B cell (primary cell): Measurements from ENCODE around the gene SMC4. TPM values are rescaled to one million over a fixed set of nuclear protein-coding genes. Genes with fewer than 3 reads are reported as not detected.

Experiments used
- ATAC-seq: fragments of 200-7000 bp; cut with Tn5 transposase; one replicate; pipeline ENCODE4 v1.10.0; 2021; ENCODE audit warnings: low read depth, mild to moderate bottlenecking, moderate number of reproducible peaks, moderate library complexity
- CTCF ChIA-PET: fragments of 350-600 bp; sonication (Branson Sonifier 250); formaldehyde crosslinking; loops from one replicate; lab custom pipeline; 2021; ENCODE audit warnings: antibody characterized with exemption, inconsistent platforms; lab: Charles Lee
- POLR2A ChIA-PET: fragments of 350-600 bp; sonication (Branson Sonifier 250); formaldehyde crosslinking; loops from one replicate; lab custom pipeline; 2021; ENCODE audit warnings: antibody characterized with exemption; lab: Charles Lee
- DNase-seq: peaks from one replicate; pipeline ENCODE4 v3.0.0; 2013
- H2AFZ ChIP-seq: 2 replicates; pipeline ENCODE4 v1.6.1; 2012; ENCODE audit warnings: mild to moderate bottlenecking, low read depth, low read length; ENCODE audit not compliant: insufficient read depth, poor library complexity, severe bottlenecking
- H3K27ac ChIP-seq, 2 donors: 1 replicate in 1 of 2; 2 replicates in 1 of 2; pipeline ENCODE4 v1.5.1; 2012 to 2013; ENCODE audit warnings: low read length in 2 of 2, mild to moderate bottlenecking in 2 of 2, moderate library complexity in 1 of 2
- H3K27me3 ChIP-seq, 4 experiments: fragments of 200-600 bp in 1 of 4; sonication (generic) in 1 of 4; replicated peaks in 1 of 4; 1 replicate in 2 of 4; 2 replicates in 2 of 4; pipeline versions ENCODE4 v1.6.1 to v1.7.0; 2013 to 2016; ENCODE audit warnings: low read length in 3 of 4, mild to moderate bottlenecking in 2 of 4, mixed read lengths in 1 of 4, moderate library complexity in 1 of 4; ENCODE audit not compliant: insufficient read depth in 4 of 4, control insufficient read depth in 3 of 4; ENCODE audit errors: control extremely low read depth in 1 of 4
- H3K36me3 ChIP-seq, 2 experiments: replicated peaks in 1 of 2; 1 replicate in 1 of 2; 2 replicates in 1 of 2; pipeline versions ENCODE4 v1.6.1 to v1.7.1; 2013; ENCODE audit warnings: low read length in 1 of 2; ENCODE audit not compliant: insufficient read depth in 2 of 2, control insufficient read depth in 1 of 2; ENCODE audit errors: control extremely low read depth in 1 of 2, extremely low read depth in 1 of 2
- H3K4me1 ChIP-seq, 2 donors: fragments of 200-600 bp in 1 of 2; sonication (generic) in 1 of 2; 1 replicate in 1 of 2; 2 replicates in 1 of 2; pipeline versions ENCODE4 v1.5.1 to v1.6.1; 2013 to 2017; ENCODE audit warnings: low read length in 2 of 2; ENCODE audit not compliant: control insufficient read depth in 2 of 2, insufficient read depth in 2 of 2
- H3K4me2 ChIP-seq: replicated peaks from 2 replicates; pipeline ENCODE3; 2012; ENCODE audit warnings: mild to moderate bottlenecking, low read depth, low read length; ENCODE audit not compliant: poor library complexity, severe bottlenecking
- H3K4me3 ChIP-seq, 5 experiments: fragments of 200-600 bp in 1 of 5; sonication (generic) in 1 of 5; 1 replicate in 3 of 5; 2 replicates in 2 of 5; pipeline versions ENCODE4 v1.5.1 to v1.7.0; 2011 to 2016; ENCODE audit warnings: low read length in 4 of 5, mild to moderate bottlenecking in 4 of 5, low read depth in 2 of 5, control low read depth in 1 of 5, moderate library complexity in 1 of 5; ENCODE audit not compliant: insufficient read depth in 1 of 5; ENCODE audit errors: control extremely low read depth in 1 of 5, extremely low read depth in 1 of 5
- H3K79me2 ChIP-seq: fragments of 200-600 bp; sonication (generic); one replicate; pipeline ENCODE4 v1.6.0; 2016; ENCODE audit warnings: low read length; ENCODE audit not compliant: control insufficient read depth, insufficient read depth
- H3K9ac ChIP-seq: fragments of 200-600 bp; sonication (generic); 2 replicates; pipeline ENCODE4 v1.6.1; 2017; ENCODE audit warnings: mild to moderate bottlenecking, low read length, moderate library complexity
- H3K9me3 ChIP-seq, 3 donors: one replicate each; pipeline versions ENCODE4 v1.6.1 to v1.7.1; 2013; ENCODE audit warnings: low read length in 2 of 3; ENCODE audit not compliant: control insufficient read depth in 2 of 3, insufficient read depth in 1 of 3; ENCODE audit errors: control extremely low read depth in 1 of 3
- H4K20me1 ChIP-seq: 2 replicates; pipeline ENCODE4 v1.6.0; 2012; ENCODE audit warnings: mild to moderate bottlenecking, low read length; ENCODE audit not compliant: insufficient read depth, control insufficient read depth, poor library complexity, severe bottlenecking
- H3K27ac Mint-ChIP-seq: one replicate; pipeline ENCODE4 v1.8.0; 2021; ENCODE audit warnings: mixed read lengths
- H3K27me3 Mint-ChIP-seq: one replicate; pipeline ENCODE4 v1.8.0; 2021; ENCODE audit warnings: mixed read lengths
- H3K4me1 Mint-ChIP-seq: one replicate; pipeline ENCODE4 v1.8.0; 2021; ENCODE audit warnings: mixed read lengths
- H3K4me3 Mint-ChIP-seq: one replicate; pipeline ENCODE4 v1.8.0; 2021; ENCODE audit warnings: mixed read lengths
- H3K9me3 Mint-ChIP-seq: one replicate; pipeline ENCODE4 v1.8.0; 2022; ENCODE audit warnings: mixed read lengths; ENCODE audit not compliant: insufficient read depth
- EZH2 ChIP-seq: IDR thresholded peaks from 2 replicates; pipeline ENCODE4 v1.6.1; 2012; ENCODE audit warnings: borderline replicate concordance, low read depth, mild to moderate bottlenecking, moderate library complexity, low read length; ENCODE audit not compliant: insufficient read depth, poor library complexity, severe bottlenecking
- WGBS: methylation state at CpG from one replicate; pipeline ENCODE4 v1.1.5; 2013; ENCODE audit warnings: missing lambda C conversion rate; ENCODE audit not compliant: insufficient coverage; 5-methylcytosine and 5-hydroxymethylcytosine counted together
- intact Hi-C: fragments of 100-400 bp; cut with micrococcal nuclease; formaldehyde crosslinking; loops from one replicate; pipeline ENCODE4 v1.10.0; 2022
- polyA plus RNA-seq: library from polyadenylated mRNA; depleted of rRNA; stranded (reverse); fragments of >200 nt; gene quantifications from 2 replicates; pipeline ENCODE4 v1.2.3, GENCODE V29; 2012
- total RNA-seq, 2 donors: library from RNA; stranded (reverse); fragments of 120-200 nt in 1 of 2; gene quantifications; 1 replicate in 1 of 2; 2 replicates in 1 of 2; pipeline versions ENCODE4 v1.2.3 to v1.2.4, GENCODE V29; 2013 to 2022
- TF ChIP-seq, protein P1 (sequence below): fragments of 200-600 bp; IDR thresholded peaks from one replicate; pipeline ENCODE4 v1.8.0; 2022; ENCODE audit warnings: antibody characterized with exemption, mild to moderate bottlenecking

The SMC4 gene
- total and polyA plus RNA-seq, 2 donors (not counting 1 experiment from before 2014, with no cell fraction given), result 12.4 to 55.1 TPM

DNA sequence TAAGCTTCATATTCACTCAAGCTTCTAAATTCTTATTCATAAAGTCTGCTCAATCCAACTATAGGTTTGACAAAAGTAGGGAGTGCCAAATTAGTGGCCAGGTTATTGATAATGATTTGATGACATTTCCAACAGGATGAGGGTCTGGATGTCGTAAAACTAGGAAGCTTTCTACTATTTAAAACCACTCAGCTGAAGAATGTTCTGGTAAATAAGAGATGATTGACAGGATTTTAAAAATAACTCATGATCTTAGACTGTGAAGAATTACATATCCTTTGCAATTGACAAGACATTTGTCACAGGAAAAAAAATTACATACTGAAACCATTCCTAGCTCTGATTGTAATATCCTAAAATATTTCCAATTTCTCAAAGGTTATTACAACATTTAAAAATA is 65.5 kb downstream of the SMC4 start:
- DNase-seq (no peak), ATAC-seq (no peak)
- Histone ChIP-seq H4K20me1 (no peaks in the 10 kb centered on the region), H2AFZ (no peak overlapping the region), H3K27me3 (peaks cover 0 to 3% (median 0%) of the 10 kb centered on the region in 4 experiments), H3K36me3 (no peaks in the 10 kb centered on the region), H3K4me2 (no peak overlapping the region), H3K9me3 (peaks cover 0 to 2% (median under 1%) of the 10 kb centered on the region in 3 donors), H3K27ac (no peak overlapping the region), H3K4me3 (no peak overlapping the region), H3K4me1 (no peaks in the 10 kb centered on the region), H3K9ac (no peak overlapping the region), H3K79me2 (no peaks in the 10 kb centered on the region)
- ChIA-PET POLR2A (no interaction called here), CTCF (interaction anchor here (1.1 kb wide), 1 partner anchor 52 kb away, joined by 5 read pairs; no protein-coding TSS in a partner anchor)
- intact Hi-C loops, result no loop called here
- H3K4me3 Mint-ChIP-seq, result no peak overlapping the region
- TF ChIP-seq, protein P1, sequence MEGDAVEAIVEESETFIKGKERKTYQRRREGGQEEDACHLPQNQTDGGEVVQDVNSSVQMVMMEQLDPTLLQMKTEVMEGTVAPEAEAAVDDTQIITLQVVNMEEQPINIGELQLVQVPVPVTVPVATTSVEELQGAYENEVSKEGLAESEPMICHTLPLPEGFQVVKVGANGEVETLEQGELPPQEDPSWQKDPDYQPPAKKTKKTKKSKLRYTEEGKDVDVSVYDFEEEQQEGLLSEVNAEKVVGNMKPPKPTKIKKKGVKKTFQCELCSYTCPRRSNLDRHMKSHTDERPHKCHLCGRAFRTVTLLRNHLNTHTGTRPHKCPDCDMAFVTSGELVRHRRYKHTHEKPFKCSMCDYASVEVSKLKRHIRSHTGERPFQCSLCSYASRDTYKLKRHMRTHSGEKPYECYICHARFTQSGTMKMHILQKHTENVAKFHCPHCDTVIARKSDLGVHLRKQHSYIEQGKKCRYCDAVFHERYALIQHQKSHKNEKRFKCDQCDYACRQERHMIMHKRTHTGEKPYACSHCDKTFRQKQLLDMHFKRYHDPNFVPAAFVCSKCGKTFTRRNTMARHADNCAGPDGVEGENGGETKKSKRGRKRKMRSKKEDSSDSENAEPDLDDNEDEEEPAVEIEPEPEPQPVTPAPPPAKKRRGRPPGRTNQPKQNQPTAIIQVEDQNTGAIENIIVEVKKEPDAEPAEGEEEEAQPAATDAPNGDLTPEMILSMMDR, result no peak
- TF ChIP-seq EZH2, result no peak
- no peaks in the 10 kb centered on the region for H3K4me1 Mint-ChIP-seq
- peaks cover 25% of the 10 kb centered on the region for H3K27me3 Mint-ChIP-seq
- no CpG with 5 or more reads among the region's 1 CpG for WGBS
- no peak overlapping the region for H3K27ac Mint-ChIP-seq
- H3K9me3 Mint-ChIP-seq, result peaks cover 8% of the 10 kb centered on the region

DNA sequence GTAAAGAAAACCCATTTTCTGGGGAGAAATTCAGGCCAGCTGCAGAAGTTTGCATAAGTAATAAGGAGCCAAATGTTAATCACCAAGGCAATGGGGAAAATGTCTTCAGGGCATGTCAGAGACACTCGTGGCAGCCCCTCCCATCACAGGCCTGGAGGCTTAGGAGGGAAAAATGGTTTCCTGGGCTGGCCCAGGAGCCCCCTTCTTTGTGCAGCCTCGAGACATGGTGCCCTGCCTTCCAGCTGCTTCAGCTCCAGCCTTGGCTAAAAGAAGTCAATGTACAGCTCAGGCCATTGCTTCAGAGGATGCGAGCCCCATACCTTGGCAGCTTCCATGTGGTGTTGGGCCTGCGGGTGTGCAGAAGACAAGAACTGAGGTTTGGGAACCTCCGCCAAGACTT is 70.7 kb downstream of the SMC4 start:
- no peak for ATAC-seq
- intact Hi-C loops, result no loop called here
- CTCF ChIA-PET, result no interaction called here

More for the DNA sequence above, 70.7 kb downstream of the SMC4 start:
- 93% methylated on average over 5 of the region's 5 CpGs for WGBS
- Histone ChIP-seq H3K36me3 (no peaks in the 10 kb centered on the region), H3K27me3 (peaks cover 0 to 4% (median 0%) of the 10 kb centered on the region in 4 experiments), H2AFZ (no peak overlapping the region), H3K4me1 (peaks cover 0 to 9% of the 10 kb centered on the region in 2 donors), H3K4me2 (no peak overlapping the region), H3K9ac (no peak overlapping the region), H3K9me3 (peaks cover 0 to 17% (median 13%) of the 10 kb centered on the region in 3 donors), H3K27ac (no peak overlapping the region), H3K4me3 (no peak overlapping the region), H4K20me1 (no peaks in the 10 kb centered on the region), H3K79me2 (no peaks in the 10 kb centered on the region)
- H3K4me1 Mint-ChIP-seq, result peaks cover 4% of the 10 kb centered on the region
- TF ChIP-seq, protein P1, result no peak
- no peak for TF ChIP-seq EZH2
- POLR2A ChIA-PET, result no interaction called here
- no peak overlapping the region for H3K27ac Mint-ChIP-seq
- peaks cover 8% of the 10 kb centered on the region for H3K9me3 Mint-ChIP-seq
- H3K27me3 Mint-ChIP-seq, result peaks cover 9% of the 10 kb centered on the region
- no peak overlapping the region for H3K4me3 Mint-ChIP-seq
- no peak for DNase-seq
